Smooth muscle cell (in vitro differentiated cells): ENCODE data around the gene CCDC190. TPM values are rescaled to one million over a fixed set of nuclear protein-coding genes. Genes with fewer than 3 reads are reported as not detected.

Experiments used
- DNase-seq: peaks from one replicate; lab custom pipeline; 2025; ENCODE audit not compliant: unreplicated experiment; lab: John Stamatoyannopoulos, UW
- H2AFZ ChIP-seq: fragments of 200-600 bp; sonication (generic); 2 replicates; pipeline ENCODE4 v1.6.0; 2016; ENCODE audit warnings: antibody characterized with exemption, low read depth, mild to moderate bottlenecking
- H3F3A ChIP-seq: fragments of 200-600 bp; sonication (generic); 2 replicates; pipeline ENCODE4 v1.6.0; 2017; ENCODE audit warnings: antibody characterized with exemption, low read depth
- H3K27ac ChIP-seq: fragments of 200-600 bp; sonication (generic); 2 replicates; pipeline ENCODE4 v1.5.1; 2016; ENCODE audit warnings: low read depth, mild to moderate bottlenecking
- H3K27me3 ChIP-seq: fragments of 200-600 bp; sonication (generic); 2 replicates; pipeline ENCODE4 v1.6.1; 2016; ENCODE audit warnings: low read depth, mild to moderate bottlenecking
- H3K36me3 ChIP-seq: fragments of 200-600 bp; sonication (generic); 2 replicates; pipeline ENCODE4 v1.5.1; 2016; ENCODE audit warnings: low read depth
- H3K4me1 ChIP-seq: fragments of 200-600 bp; sonication (generic); 2 replicates; pipeline ENCODE4 v1.5.1; 2016; ENCODE audit warnings: low read depth
- H3K4me2 ChIP-seq: fragments of 200-600 bp; sonication (generic); 2 replicates; pipeline ENCODE4 v1.6.0; 2016; ENCODE audit warnings: mild to moderate bottlenecking
- H3K4me3 ChIP-seq: fragments of 200-600 bp; sonication (generic); 2 replicates; pipeline ENCODE4 v1.5.1; 2016; ENCODE audit warnings: mild to moderate bottlenecking
- H3K79me2 ChIP-seq: fragments of 200-600 bp; sonication (generic); 2 replicates; pipeline ENCODE4 v1.6.0; 2016; ENCODE audit warnings: low read depth, mild to moderate bottlenecking
- H3K9ac ChIP-seq: fragments of 200-600 bp; sonication (generic); 2 replicates; pipeline ENCODE4 v1.6.0; 2016; ENCODE audit warnings: low read depth
- H3K9me3 ChIP-seq: fragments of 200-600 bp; sonication (generic); replicated peaks from 2 replicates; pipeline ENCODE4 v1.5.1; 2016; ENCODE audit warnings: low read depth
- H4K20me1 ChIP-seq: fragments of 200-600 bp; sonication (generic); 2 replicates; pipeline ENCODE4 v1.6.0; 2016; ENCODE audit warnings: low read depth
- CTCF ChIP-seq: fragments of 200-600 bp; sonication (generic); IDR thresholded peaks from 2 replicates; pipeline ENCODE4 v1.5.1; 2017; ENCODE audit warnings: borderline replicate concordance, mild to moderate bottlenecking, antibody characterized with exemption; ENCODE audit not compliant: insufficient read depth, poor library complexity, severe bottlenecking
- WGBS: methylation state at CpG from one replicate; pipeline ENCODE4 v1.1.7; 2016; ENCODE audit warnings: low lambda C conversion rate; 5-methylcytosine and 5-hydroxymethylcytosine counted together
- polyA plus RNA-seq: library from polyadenylated mRNA; unstranded; fragments of >200 nt; fragmentation: Nextera tagmentation; extraction: Ambion mirVana; gene quantifications from 2 replicates; pipeline ENCODE4 v1.2.1, GENCODE V29; 2016
- total RNA-seq: library from RNA; depleted of rRNA; stranded (reverse); fragments of >200 nt; gene quantifications from 2 replicates; pipeline ENCODE4 v1.2.3, GENCODE V29; 2014

CCDC190 gene
- total and polyA plus RNA-seq, 2 experiments from 2014 or later, result not detected

- Histone ChIP-seq H3K79me2 (no peaks in the 10 kb centered on the region), H3K9ac (peak overlapping the region; percentile 6), H3K27ac (peak overlapping the region; percentile 63), H3K4me2 (peak overlapping the region; percentile 37), H3K27me3 (no peaks in the 10 kb centered on the region), H3K4me1 (peaks cover 6% of the 10 kb centered on the region), H3K9me3 (no peaks in the 10 kb centered on the region), H3F3A (no peaks in the 10 kb centered on the region), H3K36me3 (no peaks in the 10 kb centered on the region), H4K20me1 (no peaks in the 10 kb centered on the region), H3K4me3 (no peak overlapping the region), H2AFZ (peak overlapping the region; percentile 22)
- 62% methylated on average over 2 of the region's 2 CpGs for WGBS
- no peak for TF ChIP-seq CTCF
- DNase-seq, result no peak
Measured at GRCh38 chr1:162856260-162856659, 4.7 kb downstream of the CCDC190 start.

DNA sequence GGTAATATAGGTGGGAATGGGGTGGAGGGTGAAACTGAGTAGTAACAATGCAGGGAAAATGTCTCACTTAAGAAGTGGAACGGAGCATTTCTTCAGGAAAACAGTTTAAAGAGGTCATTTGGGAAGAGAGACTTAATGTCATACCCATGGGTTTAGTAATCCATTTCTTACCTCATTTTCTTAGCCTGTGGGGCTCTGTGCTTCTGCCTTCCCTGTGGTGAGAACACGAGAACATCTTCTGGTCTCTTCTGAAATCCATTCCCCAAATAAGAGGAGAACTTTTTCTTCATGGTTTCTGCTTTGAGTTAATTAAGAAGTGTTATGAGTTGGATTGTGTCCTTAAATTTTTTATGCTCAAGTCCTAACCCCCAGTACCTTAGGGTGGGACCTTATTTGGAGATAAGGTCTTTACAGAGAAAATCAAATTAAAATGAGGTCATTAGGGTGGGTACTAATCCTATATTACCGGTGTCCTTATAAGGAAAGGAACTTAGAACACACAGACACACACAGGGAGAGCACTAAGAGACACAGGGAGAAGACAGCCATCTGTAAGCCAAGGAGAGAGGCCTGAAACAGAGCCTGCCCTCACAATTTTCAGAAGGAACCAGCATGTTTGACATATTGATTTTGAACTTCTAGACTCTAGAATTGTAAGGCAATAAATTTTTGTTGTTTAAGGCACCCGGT is 5.4 kb downstream of the CCDC190 start:
- no peaks in the 10 kb centered on the region for H3K9me3 ChIP-seq
- peak overlapping the region; percentile 37 for H3K4me2 ChIP-seq
- no peak for TF ChIP-seq CTCF
- DNase-seq, result no peak
- H3F3A ChIP-seq, result no peaks in the 10 kb centered on the region
- peak overlapping the region; percentile 63 for H3K27ac ChIP-seq
- H4K20me1 ChIP-seq, result no peaks in the 10 kb centered on the region
- 75% methylated on average over 4 of the region's 4 CpGs for WGBS
- no peaks in the 10 kb centered on the region for H3K79me2 ChIP-seq
- peaks cover 5% of the 10 kb centered on the region for H3K4me1 ChIP-seq
- no peaks in the 10 kb centered on the region for H3K36me3 ChIP-seq
- H3K9ac ChIP-seq, result peak overlapping the region; percentile 6
- H3K27me3 ChIP-seq, result no peaks in the 10 kb centered on the region
- H3K4me3 ChIP-seq, result no peak overlapping the region
- peak overlapping the region; percentile 22 for H2AFZ ChIP-seq

DNA sequence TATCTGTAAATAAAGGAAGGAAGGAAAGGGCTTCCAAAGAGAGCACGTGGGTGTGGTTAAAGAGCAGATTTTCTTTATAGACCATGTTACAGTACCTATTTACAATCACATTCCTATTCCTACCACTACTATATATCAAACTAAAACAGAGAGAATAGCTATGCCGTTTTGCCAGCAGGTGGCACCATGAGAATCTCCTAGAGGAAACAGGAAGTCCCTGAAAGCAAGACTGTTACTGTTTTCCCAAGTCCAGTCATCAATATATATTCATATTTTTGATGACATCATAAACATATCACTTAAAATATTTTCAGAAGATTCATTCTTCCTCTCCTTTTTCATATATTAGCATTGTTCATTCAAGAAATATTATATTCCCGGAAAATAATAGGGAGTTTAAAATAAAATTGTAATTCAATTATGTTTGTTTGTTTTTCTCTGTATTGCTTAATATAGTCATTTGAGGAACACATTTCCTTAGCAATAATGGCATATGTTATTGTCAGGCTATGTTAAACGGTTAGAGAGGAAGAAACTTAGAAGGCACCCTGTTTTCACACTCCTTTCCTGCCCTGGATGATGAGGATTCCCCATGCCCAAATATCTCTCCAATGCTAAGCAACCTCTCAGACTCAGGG is 6.6 kb downstream of the CCDC190 start:
- H4K20me1 ChIP-seq, result no peaks in the 10 kb centered on the region
- peak; percentile 70 for TF ChIP-seq CTCF
- H3K36me3 ChIP-seq, result no peaks in the 10 kb centered on the region
- H3K27me3 ChIP-seq, result no peaks in the 10 kb centered on the region
- H3K79me2 ChIP-seq, result no peaks in the 10 kb centered on the region
- peaks cover 5% of the 10 kb centered on the region for H3K4me1 ChIP-seq
- H3K4me3 ChIP-seq, result no peak overlapping the region
- DNase-seq, result no peak
- no peaks in the 10 kb centered on the region for H3K9me3 ChIP-seq
- no peak overlapping the region for H3K9ac ChIP-seq
- WGBS, result 46% methylated on average over 4 of the region's 4 CpGs
- no peaks in the 10 kb centered on the region for H3F3A ChIP-seq
- H2AFZ ChIP-seq, result no peak overlapping the region
- no peak overlapping the region for H3K4me2 ChIP-seq
- no peak overlapping the region for H3K27ac ChIP-seq
